NCI-H526 (cell line): ENCODE results near the gene VTI1A.
"Not testable (repeated sequence)": the region's sequence is repeated elsewhere in the genome, so short reads cannot be mapped to it uniquely, and the experiment has no call there.

ENCODE experiments used
- DNase-seq, 2 experiments: peaks; one replicate each; lab custom pipeline; 2025; lab: John Stamatoyannopoulos, UW

Gene VTI1A

GRCh38 chr10:112507046-112507445 is 60.0 kb downstream of the VTI1A start:
- DNase-seq, result no peak

GRCh38 chr10:112507988-112508387 is 61.0 kb downstream of the VTI1A start:
- no peak for DNase-seq

GRCh38 chr10:112509558-112510291 is 62.7 kb downstream of the VTI1A start:
- DNase-seq, result no peak

- no peak for DNase-seq
Measured at GRCh38 chr10:112510384-112510783, 63.4 kb downstream of the VTI1A start.

GRCh38 chr10:112512294-112512693 is 65.3 kb downstream of the VTI1A start:
- no peak for DNase-seq

GRCh38 chr10:112515126-112515525 is 68.1 kb downstream of the VTI1A start:
- no peak for DNase-seq

GRCh38 chr10:112515852-112516251 is 68.8 kb downstream of the VTI1A start:
- no peak for DNase-seq

- no peak for DNase-seq
Measured at GRCh38 chr10:112517451-112517862, 70.4 kb downstream of the VTI1A start.

- no peak for DNase-seq
Measured at GRCh38 chr10:112519133-112519761, 72.2 kb downstream of the VTI1A start.

- no peak for DNase-seq
Measured at GRCh38 chr10:112520914-112521313, 73.9 kb downstream of the VTI1A start.

- no peak for DNase-seq
Measured at GRCh38 chr10:112524641-112525040, 77.6 kb downstream of the VTI1A start.

GRCh38 chr10:112525200-112525599 is 78.2 kb downstream of the VTI1A start:
- no peak for DNase-seq

- DNase-seq, result no peak
Measured at GRCh38 chr10:112526139-112526538, 79.1 kb downstream of the VTI1A start.

GRCh38 chr10:112526906-112527305 is 79.9 kb downstream of the VTI1A start:
- DNase-seq, result no peak

- no peak for DNase-seq
Measured at GRCh38 chr10:112528235-112528634, 81.2 kb downstream of the VTI1A start.

GRCh38 chr10:112531421-112531820 is 84.4 kb downstream of the VTI1A start:
- DNase-seq, result no peak

- DNase-seq, result no peak
Measured at GRCh38 chr10:112532189-112532588, 85.2 kb downstream of the VTI1A start.

GRCh38 chr10:112532956-112533355 is 85.9 kb downstream of the VTI1A start:
- DNase-seq, result no peak

- no peak for DNase-seq
Measured at GRCh38 chr10:112533916-112534315, 86.9 kb downstream of the VTI1A start.

GRCh38 chr10:112535531-112535951 is 88.5 kb downstream of the VTI1A start:
- DNase-seq, result no peak

GRCh38 chr10:112536663-112537062 is 89.6 kb downstream of the VTI1A start:
- DNase-seq, result no peak

- DNase-seq, result no peak
Measured at GRCh38 chr10:112538168-112538567, 91.2 kb downstream of the VTI1A start.

GRCh38 chr10:112539340-112539739 is 92.3 kb downstream of the VTI1A start:
- no peak for DNase-seq

- not testable (repeated sequence) for DNase-seq
Measured at GRCh38 chr10:112542823-112543222, 95.8 kb downstream of the VTI1A start.
